Stimulated activated CD4-positive, alpha-beta T cell treated with anti-CD3 and anti-CD28 coated beads, Interleukin-1b, Interleukin-23, amount 100 ng/mL, for 24 hours (primary cell): Measurements from ENCODE around the gene CARNS1.
"Not testable (repeated sequence)": the region's sequence is repeated elsewhere in the genome, so short reads cannot be mapped to it uniquely, and the experiment has no call there.

Source experiments
- DNase-seq, 4 experiments: peaks; one replicate each; pipeline ENCODE4 v3.0.0-alpha.2; 2020; ENCODE audit warnings: low read depth in 4 of 4, low spot score in 1 of 4

CARNS1 gene

DNA sequence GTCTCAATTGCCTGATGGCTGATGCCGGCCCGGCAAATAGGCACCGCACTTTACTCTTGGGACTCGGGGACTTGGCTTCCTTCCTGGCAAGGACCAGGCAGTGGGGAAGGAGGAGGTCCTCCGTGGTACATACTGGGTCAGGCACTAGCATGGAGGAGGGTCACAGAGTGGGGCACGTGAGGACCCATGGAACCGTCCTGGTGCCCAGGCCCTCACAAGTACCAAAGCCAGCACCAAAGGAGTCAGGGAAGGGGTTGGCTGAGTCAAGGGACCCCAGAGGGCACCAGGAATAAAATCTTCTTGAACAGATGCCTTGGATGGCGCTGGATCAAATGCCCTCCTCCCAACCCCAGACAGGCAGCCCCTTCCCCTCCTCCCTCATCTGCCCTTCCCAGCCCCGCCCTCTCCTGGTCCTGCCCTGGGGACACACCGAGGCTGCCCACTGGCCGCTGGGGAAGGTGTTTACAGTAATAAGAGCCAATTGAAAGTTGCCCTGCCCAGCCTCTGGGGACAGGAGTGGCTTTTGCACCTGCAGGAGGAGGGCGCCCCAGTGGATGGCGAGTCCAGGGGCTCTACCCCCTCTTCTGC, 5.6 kb upstream of the CARNS1 start:
- no peak for DNase-seq

DNA sequence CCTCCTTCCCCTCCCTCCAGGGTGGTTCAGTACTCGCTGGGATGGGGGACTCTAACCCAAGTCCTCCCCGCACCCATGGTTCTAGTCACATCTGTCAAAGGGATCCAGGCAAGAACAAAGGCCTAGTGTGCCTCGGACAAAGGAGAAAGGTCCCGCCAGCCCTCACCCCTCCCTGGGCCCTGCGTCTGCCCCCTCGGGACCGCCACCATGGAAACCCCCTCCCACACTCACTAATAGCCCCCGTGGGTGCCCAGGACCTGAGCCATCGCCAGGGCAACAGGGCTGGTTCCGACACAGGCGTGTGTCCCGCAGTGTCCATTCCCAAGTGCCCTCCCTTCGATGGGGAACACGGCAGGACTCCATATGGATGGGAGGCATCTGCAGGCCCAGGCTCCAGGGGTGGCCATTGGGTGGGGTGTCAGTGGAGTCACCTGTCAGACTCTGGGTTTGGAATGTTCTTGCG, 5.1 kb upstream of the CARNS1 start:
- no peak for DNase-seq

DNA sequence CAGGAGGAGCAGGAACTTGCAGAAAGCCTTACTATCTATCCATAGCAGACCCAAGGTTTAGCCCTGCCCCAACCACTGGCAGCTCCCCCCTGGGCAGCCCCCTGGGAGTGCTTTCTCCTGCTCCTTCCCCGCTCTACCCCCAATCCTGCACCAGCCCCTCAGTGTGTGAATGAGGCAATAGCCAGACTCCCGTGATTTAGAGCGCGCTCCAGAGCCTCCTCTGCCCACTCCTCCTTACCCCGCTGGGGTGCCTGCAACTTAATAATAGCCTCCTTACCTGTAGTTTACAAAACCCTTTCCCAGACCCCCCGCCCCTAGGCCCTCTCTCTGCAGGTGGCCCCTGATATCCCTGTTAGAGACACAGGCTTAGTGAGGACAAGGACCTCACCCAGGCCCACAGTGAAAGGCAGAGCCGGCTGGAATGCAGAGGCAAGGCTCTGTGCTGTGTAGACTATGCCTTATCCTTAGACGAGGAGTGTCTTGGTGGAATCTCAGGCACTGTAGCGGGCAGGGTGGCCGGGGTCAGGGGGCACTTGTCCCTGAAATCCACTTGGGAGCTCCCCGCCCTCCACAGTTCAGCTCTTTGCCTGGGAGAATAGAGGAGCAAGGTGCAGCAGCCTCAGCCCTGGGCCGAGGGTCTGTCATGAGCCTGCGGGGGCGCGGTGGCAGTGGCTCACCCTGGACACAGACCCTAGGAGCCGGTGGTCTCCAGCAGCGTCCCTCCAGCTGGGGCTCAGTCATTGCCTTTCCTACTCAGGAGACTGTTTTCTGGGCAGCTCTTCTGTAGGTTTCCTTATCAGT, 4.3 kb upstream of the CARNS1 start:
- DNase-seq = no peak

DNA sequence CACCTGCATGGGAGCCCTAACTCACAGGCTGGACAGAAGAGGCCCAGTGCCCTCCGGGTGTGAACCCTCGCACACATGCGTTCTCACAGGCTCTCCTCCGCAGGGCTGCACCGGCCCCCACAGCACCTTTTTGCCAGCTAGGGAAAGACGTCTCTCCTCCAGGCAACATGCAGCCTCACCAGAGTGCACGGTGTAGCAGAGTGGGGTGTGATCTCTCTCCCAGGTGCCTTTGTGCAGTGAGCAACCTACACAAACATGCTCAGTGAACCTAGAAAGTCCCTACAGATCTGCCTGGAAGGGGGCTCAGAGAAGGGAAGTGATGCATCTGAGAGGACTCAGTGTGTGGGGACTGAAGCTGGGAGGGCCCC, 3.7 kb upstream of the CARNS1 start:
- no peak for DNase-seq

DNA sequence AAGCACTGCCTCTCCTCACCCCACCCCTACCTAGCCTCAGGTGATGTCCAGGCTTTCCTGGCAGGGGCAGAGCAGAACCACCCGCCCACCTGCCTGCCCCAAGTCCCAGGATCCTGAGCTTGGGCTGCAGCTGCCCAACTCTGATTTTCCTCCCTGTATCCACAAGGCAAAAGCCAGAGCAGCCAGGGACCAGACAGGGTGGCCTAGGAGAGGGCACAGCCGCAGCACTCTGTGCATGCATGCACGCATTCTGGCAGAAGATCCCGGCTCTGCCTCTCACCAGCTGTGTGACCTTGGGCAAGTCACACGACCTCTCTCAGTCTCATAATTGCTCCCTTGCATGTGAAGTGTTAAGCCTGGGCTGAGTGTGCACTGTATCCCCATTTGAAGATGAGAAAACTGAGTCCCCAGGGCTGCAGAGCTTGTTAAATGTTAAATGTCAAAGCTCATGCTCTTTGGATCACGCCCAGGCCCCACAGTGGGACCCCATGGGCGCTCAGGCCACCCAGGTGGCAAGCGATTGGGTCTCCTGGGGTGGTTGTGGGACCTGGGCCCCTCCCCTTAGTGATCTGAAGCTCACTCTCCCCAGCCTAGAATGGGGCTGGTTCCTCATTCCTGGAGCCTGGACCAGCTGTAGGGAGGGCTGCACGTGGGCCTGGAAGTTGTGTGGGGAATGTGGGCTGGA, 2.8 kb upstream of the CARNS1 start:
- no peak for DNase-seq

DNA sequence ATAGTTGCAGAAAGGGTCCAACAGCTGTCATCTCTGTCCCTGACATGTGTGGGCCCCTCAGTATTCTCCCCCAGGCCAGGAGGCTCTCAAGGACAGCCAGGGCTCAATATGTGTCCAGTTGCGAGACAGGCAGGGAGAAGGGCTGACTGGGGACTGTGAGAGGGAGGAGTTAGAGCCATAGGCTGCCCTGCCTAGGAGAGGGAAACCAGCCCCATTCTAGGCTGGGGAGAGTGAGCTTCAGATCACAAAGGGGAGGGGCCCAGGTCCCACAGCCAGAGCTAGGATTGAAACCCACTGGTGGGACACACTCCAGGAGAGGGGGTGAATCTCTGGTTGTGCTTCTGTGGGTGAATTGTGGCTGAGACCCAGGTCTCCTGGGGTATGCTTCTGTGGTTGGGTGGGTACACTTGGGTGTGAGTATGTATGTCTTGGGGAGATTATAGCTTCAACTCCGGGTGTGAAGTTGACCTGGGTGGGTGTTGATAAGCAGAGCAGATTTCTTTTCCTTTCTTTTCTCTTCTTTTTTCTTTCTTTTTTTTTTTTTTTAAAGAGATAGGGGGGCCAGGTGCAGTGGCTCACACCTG, 2.1 kb upstream of the CARNS1 start:
- DNase-seq = no peak

DNA sequence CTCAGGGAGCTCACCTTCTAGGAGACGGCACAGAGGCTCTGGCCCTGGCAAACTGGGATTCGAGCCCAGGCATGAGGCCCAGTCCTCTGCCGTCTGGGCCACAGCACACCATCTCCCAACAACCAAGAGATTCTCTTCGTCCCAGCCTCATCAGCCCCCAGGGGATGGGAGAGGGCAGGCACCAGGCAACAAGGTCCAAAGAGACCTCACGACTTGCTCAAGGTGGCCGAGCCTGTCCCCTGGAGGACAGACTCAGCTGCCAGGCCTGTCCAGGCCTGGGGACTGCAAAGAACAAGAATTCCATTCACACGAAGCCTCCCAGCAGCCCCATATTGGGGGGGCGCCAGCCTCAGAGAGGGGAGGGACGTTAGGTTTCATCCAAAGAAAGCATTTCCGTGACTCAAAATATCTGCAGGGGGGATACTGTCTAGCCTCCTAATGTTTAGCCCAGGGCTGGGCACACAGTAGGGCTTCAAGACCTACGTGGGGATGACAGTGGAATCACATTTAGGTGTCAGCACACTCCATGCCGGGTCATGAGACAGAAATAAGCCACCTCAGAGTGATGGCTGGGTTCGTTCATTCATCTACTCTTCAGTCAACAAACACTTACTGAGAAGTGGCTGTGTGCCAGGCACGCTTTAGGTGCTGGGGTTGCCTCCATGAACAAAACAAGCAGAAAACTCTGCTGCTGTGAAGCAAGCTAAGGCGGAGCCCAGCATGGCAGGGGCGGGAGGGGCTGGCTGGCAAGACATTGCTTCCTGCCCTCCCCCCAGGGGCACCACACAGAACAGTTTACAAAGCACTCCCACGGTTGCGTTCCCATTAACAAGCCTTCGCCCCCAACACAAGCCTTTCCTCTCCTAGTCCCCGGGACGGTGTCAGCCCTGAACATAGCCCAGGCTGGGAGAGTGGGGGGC, 1.2 kb downstream of the CARNS1 start:
- DNase-seq = no peak

DNA sequence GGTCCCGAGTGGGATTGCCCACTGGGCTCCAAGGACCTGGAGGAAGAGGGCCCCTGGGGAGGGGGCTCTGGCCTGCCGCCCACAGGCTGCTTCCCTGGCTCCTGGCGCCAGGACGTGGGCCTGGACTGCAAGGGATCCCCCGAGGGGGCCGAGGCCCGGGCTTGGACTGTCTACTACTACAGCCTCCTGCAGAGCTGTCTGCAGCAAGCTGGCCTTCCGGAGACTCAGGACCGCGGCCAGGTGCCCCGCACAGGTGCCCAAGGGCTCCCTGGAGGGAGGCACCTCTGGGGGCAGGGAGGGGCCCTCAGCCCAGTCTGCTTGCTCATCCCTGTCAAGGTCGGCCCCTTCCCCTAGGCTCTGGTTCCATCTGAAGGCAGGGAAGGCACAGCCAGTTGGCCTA, 1.9 kb downstream of the CARNS1 start:
- no peak for DNase-seq

DNA sequence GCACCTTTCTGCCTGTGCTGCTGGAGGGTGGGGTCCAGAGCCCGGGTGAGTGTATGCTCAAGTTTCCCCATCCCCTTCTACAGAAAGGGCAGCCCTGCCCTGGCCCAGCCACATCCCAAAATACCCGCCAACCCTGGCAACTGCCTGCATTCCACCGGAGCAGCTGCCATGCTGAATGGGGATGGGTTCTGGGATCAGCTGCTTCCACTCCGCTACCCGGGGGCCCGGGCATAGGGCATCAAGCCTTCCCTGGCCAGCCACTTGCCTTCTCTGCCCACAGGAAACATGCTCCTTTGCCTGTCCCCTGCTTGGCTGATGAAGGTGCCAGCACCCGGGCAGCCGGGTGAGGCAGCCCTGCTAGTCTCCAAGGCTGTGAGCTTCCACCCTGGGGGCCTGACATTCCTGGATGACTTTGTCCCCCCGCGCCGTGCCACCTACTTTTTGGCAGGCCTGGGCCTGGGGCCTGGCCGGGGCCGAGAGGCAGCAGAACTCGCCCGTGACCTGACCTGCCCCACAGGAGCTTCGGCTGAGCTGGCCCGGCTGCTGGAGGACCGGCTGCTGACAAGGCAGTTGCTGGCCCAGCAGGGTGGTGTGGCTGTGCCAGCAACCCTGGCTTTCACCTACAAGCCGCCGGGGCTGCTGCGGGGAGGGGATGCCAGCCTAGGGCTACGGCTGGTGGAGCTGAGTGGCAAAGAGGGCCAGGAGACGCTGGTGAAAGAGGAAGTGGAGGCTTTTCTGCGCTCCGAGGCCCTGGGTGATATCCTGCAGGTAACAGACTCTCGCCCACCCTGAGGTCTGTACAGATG, 3.2 kb downstream of the CARNS1 start:
- DNase-seq = no peak

DNA sequence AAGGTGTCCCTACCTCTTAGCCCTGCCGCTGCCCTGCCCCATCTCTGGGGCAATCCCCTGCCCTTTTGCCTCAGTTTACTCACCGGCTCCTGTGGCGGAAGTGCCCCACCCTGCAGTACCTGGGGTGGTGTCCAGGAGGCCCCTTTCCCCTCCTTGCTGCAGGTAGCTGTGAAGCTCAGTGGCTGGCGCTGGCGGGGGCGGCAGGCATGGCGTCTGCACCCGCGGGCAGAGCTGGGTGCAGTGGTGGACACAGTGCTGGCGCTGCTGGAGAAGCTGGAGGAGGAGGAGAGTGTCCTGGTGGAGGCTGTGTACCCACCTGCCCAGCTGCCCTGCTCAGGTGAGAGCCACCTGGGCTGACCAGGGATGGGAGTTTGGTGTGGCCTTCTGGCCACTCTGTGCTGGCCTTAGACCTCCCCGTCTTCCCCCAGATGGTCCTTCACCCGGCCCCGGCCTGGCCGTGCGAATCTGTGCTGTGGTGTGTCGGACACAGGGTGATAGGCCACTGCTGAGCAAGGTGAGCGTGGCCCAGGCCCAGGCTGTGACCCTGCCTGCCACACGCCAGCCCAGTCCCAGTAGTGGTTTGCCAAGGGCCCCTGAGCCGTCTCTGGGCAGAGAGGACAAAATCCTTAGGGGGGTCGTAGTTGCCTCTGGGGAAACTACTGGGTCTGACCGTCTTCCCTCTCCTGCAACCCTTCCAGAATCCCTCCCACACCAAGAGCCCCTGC, 4.0 kb downstream of the CARNS1 start:
- DNase-seq = no peak

DNA sequence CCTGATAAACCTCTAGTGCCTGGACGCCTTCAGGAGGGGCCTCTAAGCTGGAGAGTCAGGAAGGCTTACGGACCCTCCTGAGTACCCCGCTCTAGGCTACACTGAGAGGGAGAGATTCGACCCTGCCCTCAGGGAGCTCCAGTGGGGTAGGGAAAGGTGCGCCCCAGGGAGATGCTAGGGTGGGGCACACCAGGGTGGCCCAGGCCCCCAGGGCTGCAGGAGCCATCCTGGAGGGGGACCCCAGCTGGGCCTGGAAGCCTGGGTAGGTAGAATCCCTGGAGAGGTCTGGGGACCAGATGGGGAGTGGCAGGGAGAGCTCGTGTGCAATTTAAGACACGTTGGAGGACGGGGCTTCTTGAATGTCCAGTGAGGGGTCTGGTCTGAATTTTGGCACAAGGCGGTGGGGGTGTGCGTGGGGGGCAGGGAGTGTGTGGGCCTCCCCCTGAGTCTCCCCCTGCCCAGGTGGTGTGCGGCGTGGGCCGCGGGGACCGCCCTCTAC, 4.7 kb downstream of the CARNS1 start:
- DNase-seq = no peak

DNA sequence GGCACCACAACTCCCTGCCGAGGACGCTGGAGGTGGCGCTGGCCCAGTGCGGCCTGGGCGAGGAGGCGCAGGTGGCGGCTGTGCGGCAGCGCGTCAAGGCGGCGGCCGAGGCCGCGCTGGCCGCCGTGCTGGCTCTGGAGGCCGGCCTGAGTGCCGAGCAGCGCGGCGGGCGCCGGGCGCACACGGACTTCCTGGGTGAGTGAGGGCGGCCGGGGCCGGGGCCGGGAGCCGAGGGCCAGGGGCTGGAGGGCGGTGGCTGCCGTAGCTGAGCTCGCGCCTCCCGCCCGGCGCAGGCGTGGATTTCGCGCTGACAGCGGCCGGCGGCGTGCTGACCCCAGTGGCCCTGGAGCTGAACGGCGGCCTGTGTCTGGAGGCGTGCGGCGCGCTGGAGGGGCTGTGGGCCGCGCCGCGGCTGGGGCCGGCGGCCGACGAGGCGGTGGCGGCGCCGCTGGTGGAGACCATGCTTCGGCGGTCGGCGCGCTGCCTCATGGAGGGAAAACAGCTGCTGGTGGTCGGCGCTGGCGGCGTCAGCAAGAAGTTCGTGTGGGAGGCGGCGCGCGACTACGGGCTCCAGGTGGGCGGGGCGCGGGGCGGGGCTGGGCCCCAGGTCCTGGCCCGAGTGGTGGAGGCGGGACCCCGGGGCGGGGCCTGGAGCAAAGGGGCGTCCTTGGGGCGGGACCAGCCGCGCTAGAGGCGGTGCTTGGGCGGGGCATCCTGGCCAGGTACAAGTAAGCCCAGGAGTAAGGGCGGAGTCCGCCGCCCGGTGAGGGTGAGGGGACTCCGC, 5.4 kb downstream of the CARNS1 start:
- DNase-seq = peak; percentile 97 to 99 (median 99)

DNA sequence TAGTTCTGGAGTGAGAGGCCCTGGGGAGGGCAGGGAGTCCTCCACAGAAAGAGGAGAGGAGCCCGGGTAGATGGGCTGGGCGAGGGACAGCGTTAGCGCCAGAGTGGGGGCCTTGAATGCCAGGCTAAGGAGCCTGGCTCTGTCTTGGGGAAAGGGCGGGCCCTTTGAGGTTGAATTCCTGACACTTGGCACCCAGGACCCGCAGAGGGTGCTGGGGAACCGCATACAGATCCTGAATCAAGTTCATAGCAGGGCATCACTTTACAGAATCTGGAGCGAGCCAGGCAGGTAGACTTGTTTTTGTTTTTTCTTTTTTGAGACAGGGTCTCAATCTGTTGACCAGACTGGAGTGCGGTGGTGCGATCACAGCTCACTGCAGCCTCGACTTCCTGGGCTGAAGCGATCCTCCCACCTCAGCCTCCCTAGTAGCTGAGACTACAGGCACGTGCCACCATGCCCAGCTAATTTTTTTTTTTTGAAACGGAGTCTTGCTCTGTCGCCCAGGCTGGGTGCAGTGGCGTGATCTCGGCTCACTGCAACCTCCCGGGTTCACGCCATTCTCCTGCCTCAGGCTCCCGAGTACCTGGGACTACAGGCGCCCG, 6.1 kb downstream of the CARNS1 start:
- no peak for DNase-seq

DNA sequence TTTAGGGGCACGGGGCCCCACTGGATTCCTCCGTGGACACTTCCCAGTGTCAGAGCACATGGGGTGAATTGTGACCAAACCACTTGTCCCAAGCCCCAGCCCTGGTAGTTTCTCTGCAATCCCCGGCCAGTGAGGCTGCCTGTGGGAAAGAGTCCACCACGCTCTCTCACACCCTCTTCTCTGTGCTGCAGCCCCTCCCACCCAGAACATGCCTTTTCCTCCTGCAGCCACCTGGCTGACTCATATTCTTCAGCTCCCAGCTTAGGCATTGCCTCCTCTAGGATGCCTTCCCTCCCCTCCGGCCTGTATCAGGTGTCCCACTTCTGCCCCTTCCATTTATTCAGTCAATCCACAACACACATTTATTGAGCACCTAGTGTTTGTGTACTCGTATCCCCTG, 7.4 kb downstream of the CARNS1 start:
- DNase-seq = no peak

DNA sequence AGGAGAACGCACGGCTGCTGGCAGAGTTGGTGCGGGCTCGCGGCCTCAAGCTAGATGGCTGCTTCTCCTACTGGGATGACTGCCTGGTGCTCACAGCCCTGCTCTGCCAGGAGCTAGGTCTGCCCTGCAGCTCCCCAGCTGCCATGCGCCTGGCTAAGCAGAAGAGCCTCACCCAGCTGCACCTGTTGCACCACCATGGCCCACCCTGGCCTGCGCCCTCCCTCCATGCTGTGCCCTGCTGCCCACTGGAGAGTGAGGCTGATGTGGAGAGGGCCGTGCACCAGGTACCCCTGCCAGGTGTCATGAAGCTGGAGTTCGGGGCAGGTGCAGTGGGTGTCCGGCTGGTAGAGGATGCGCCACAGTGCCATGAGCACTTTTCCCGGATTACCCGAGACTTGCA, 8.0 kb downstream of the CARNS1 start:
- DNase-seq = no peak

DNA sequence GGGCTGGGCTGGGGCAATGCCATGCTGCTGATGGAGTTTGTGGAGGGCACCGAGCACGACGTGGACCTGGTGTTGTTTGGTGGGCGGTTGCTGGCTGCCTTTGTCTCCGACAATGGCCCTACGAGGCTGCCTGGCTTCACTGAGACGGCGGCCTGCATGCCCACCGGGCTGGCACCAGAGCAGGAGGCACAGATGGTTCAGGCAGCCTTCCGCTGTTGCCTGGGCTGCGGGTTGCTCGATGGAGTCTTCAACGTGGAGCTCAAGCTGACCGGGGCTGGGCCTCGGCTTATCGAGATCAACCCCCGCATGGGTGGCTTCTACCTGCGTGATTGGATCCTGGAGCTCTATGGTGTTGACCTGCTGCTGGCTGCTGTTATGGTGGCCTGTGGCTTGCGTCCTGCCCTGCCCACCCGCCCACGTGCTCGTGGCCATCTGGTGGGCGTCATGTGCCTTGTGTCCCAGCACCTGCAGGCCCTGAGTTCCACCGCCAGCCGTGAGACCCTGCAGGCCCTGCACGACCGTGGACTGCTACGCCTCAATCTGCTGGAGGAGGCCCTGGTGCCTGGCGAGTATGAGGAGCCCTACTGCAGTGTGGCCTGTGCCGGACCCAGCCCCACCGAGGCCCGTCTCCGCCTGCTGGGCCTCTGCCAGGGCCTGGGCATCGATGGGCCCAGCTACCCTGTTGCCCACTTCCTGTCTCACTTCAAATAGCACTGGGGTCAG, 8.6 kb downstream of the CARNS1 start:
- DNase-seq = no peak

DNA sequence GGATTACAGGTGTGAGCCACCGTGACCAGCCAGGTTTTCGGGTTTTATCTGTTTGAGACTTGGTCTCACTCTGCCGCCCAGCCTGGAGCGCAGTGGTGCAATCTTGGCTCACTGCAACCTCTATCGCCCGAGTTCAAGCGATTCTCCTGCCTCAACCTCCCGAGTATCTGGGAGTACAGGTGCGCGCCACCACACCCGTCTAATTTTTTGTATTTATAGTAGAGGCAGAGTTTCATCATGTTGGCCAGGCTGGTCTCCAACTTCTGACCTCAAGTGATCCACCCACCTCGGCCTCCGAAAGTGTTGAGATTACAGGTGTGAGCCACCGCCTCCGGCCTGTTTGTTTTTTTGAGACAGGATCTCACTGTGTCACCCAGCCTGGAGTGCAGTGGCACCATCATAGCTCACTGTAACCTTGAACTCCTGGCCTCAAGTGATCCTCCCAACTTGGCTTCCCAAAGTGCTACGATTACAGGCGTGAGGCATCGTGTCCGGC, 11.9 kb downstream of the CARNS1 start:
- DNase-seq = not testable (repeated sequence)
